ENCODE measurements around the gene DSCAML1.

DSCAML1 gene

GRCh38 chr11:117633186-117633754 is 163.7 kb downstream of the DSCAML1 start:
- no peak for DNase-seq (ENCODE audit: low spot score)

DNA sequence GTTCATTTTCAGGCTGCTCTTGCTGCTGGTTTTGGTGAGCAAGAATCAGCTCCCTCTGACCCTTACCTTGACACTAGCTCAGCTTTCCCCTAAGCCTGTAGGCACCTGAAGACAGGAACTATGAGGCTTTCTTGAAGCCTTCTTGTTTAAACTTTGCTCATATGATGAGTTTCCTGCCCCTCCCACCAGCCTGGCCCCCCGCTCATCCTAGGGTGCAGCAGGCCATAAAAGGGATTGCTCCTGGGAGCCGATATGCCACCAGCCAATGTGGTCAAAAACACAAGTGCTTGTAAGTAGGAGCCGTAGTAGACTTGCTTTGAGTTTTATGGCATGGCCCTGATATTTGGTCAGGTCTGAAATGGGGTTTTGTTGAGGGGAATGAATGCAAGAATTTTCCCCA is 164.7 kb downstream of the DSCAML1 start:
- no peak for DNase-seq (ENCODE audit: low spot score)

DNA sequence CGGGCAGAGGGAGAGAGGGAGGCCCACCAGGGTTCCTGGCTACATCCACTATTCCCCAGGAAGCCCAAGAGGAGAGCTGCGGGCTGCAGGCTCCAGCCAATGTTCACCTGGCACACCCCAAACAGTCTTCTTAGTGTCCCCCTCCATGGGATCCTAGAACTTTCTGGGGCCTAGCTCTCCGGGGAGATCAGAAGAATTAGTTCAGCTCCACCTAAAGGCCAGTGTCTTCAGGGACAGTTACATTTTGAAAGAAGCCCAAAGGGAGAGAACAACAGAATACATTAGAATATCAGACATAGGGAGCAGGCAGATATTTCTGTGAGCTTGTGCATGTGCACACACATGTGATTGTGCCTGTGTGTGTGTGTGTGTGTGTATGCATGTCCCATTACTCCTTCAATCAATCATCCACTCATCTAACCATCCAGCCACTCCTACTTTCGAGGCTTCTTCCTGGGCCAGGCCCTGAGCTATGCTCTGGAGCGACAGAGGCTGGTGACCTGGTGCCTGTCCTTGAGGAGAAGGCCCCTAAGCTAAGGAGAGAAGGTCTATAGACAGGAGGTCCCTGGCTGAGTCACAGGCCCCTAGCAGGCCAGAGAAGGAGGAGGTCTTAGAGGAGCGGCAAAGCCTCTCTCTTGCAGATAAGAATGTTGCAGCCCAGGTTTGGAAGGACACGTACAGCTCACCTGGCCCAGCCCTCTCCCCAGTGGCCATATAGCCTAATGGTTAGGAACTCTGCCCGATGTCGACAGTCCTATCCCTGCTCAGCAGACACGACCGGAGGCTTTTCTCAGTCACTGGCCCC is 165.5 kb downstream of the DSCAML1 start:
- DNase-seq (ENCODE audit: low spot score), result no peak

DNA sequence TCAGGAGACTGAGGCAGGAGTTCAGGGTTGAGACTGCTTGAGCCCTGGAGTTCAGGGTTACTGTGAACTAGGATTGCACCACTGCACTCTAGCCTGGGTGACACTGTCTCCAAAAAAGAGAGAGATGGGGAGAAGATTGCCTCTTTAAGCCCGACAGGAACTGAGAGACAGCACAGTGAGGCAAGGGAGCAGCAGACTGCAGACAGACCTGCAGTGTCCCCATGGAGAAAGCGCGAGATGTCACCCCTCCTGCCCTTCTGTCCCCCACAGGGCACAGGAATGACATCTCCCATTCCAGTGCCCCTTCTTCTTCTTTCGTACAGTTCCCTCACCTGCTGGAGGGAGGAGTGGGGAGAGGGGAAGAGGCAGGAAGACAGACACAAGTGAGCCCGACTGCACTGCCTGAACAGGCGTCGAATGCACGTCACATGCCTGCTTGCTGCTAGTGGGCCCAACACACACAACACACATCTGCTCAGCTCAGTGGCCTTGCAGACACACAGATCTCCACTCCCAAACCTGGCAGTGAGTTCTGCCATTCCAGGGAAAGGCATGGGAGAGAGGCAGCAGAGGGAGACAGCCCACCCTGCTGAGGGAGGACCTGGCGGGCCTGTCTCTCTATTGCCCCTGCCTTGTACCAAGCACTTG is 167.0 kb downstream of the DSCAML1 start:
- DNase-seq (ENCODE audit: low spot score), result no peak

GRCh38 chr11:117629146-117629545 is 167.9 kb downstream of the DSCAML1 start:
- no peak for DNase-seq (ENCODE audit: low spot score)

DNA sequence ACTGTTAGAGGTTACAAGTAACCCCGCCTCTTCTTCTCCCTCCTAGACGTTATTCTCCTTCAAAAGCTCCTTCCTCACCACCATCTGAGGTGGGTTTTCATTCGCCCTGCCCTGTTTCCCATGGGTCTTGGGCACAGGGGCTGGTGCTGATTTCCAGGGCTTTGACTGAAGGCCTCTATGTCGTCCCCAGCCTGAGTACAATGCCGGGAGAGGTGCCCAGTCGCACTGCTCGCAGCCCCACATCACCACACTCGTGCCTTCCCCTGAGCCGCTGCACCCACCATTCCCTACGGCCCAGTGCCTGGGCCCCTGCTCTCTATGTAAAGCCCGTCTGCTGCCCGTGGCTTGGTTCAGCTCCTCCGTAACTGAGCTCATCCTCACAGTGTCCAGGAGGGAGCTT is 169.8 kb downstream of the DSCAML1 start:
- no peak for DNase-seq (ENCODE audit: low spot score)

DNA sequence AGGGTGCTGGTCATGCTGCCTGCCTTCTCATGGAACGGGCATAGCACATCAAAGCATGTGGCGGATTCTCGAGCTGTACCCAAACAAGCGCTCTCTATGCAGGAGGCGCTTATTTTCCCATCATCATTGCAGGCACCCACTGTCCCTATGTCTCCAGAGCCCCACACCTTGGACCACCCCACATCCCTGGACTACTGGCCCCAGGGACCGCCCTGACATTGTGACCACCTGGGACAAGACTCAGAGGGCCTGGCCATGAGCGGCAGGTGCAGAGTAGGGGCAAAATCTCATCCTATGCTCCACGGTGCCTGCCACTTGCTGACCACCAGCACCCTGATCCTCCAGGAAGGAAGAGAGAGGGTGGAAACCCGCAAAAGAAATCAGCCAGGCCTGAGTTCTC is 170.4 kb downstream of the DSCAML1 start:
- no peak for DNase-seq (ENCODE audit: low spot score)

DNA sequence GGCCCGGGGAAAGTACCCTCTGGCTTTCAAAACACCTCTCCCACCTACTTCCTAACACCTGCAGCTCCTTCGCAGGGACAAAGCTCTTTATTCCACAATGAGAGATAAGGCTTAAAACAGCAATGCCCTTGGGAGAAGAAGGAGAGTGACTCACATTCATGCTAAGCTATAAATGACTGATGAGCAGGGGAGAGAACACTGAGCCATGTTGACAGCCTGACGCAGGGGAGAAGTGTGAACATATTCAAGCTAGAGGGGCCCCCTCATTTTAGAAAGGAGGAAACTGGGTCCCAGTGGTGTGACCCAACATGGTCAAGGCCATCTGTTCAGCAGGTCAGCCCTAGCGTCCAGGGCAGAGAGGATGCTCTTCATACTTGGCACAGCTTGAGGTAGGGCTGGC is 171.8 kb downstream of the DSCAML1 start:
- no peak for DNase-seq (ENCODE audit: low spot score)

DNA sequence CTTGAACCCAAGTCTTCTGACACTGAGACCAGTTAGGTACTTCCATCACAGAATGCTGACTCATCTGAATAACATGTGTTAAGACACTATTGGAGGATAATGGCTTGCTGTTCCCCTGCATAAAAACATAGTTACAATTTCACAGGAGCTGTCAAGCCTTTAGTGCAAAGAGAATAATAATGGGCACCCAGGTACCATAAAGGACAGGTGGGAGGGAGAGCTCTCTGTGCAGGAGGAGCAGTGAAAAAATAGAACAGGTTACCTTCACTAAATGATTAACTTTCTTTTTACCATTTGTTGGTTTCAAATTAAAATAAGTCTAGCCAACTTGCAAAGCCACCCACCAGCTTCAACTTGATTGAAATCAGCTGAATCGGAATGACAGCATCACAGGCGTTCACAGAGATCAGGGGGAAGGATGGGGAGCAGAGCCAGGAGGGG is 173.2 kb downstream of the DSCAML1 start:
- DNase-seq (ENCODE audit: low spot score), result no peak

DNA sequence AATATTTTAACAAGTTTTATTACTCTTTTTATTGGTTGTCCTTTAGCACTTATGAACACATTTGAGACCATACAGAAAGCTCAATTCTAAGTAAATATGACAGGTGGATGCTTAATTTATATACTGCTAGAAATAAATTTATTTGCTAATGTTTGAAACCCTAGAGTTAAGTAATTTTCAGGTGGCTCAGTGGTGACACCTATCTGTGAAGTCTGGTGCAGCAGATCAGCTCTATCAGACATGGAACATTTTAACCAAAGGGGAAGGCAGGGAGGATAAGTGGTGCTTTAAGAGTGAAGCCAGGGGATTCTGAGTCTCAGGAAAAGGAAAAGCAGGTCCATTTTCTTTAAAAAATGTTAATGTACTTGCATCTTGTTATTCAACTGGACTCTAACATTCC is 175.8 kb downstream of the DSCAML1 start:
- DNase-seq (ENCODE audit: low spot score), result no peak

GRCh38 chr11:117620659-117621058 is 176.4 kb downstream of the DSCAML1 start:
- DNase-seq (ENCODE audit: low spot score), result no peak

GRCh38 chr11:117620086-117620485 is 176.9 kb downstream of the DSCAML1 start:
- no peak for DNase-seq (ENCODE audit: low spot score)

DNA sequence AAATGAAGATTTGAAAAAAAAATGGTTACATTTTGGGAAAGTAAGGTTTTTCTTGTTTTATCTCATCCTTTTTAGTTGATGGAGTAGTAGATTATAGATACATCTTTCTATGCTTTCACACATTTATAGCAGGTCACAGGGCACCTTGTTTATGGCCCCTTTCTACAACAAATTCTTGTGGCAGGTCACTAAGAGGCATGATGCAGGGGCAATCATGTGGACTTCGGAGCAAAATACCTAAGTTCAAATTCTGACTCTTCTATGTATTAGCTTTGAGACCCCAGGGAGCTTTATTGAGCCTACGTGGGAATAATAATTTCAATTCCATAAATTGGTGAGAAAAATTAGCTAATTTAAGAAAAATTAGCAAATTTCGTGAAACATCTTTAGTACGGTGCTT is 177.4 kb downstream of the DSCAML1 start:
- no peak for DNase-seq (ENCODE audit: low spot score)

- no peak for DNase-seq (ENCODE audit: low spot score)
These were observed 178.0 kb downstream of the DSCAML1 start for GRCh38 chr11:117618982-117619355.

- DNase-seq (ENCODE audit: low spot score), result no peak
These were observed 178.6 kb downstream of the DSCAML1 start for GRCh38 chr11:117618302-117618981.

DNA sequence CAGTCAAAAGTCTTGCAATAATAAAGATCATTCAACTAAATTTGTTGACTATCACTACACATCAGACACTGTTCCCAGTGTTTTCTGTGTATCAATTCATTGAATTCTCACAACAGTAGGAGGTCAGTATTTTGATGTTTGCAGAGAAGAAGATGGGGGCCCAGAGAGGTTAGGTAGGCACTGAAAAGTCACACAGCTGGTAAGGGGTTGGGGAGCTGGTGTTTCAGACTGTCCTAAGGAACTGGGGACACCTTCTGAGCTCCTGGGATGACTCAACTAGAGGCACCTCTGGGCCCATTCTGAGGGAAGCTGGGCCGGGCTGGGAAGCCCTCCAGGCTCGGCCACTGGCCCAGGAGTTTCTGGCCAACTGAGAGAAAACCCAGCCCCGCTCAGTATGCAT is 180.0 kb downstream of the DSCAML1 start:
- no peak for DNase-seq (ENCODE audit: low spot score)

DNA sequence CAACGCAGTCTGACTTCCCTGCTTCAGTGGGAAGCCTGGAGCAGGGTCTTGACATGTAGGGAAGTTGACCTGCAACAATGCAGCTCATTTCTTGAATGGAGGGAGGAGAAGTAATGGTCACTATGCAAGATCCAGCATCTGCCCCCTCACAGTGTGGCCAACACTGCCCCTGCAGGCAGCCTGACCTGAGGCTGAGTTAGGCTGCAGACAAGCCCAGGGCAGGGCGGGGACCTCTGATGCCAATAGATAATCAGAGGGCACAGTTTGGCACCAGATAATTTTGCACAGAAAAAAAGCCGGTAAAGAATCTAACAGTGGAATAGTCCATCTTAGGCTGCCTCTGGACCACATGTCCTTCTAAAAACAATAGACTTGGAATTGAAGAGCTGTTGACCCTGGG is 182.3 kb downstream of the DSCAML1 start:
- DNase-seq (ENCODE audit: low spot score), result no peak

DNA sequence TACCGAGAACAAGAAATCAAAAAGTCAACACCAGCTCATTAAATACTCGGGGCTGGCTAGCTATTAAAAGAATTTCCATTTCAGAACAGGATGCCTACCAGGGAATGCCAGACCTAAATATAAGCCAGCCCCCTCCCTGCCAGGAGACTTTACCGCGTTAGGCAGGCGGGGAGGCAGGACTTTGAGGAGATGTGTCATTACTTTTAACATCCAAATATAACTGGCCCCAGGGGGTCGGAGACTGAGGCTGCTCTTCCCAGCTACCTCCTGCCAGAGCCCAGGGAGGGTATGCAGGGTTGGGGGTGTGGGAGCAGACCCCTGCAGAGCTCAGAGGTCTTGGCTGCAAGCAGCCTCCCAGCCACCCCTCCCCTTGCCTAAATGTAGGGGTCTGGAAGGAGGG is 183.5 kb downstream of the DSCAML1 start:
- no peak for DNase-seq (ENCODE audit: low spot score)

- DNase-seq (ENCODE audit: low spot score), result no peak
These were observed 184.8 kb downstream of the DSCAML1 start for GRCh38 chr11:117612177-117612576.

GRCh38 chr11:117610901-117611300 is 186.1 kb downstream of the DSCAML1 start:
- no peak for DNase-seq (ENCODE audit: low spot score)

GRCh38 chr11:117610045-117610444 is 187.0 kb downstream of the DSCAML1 start:
- no peak for DNase-seq (ENCODE audit: low spot score)

DNA sequence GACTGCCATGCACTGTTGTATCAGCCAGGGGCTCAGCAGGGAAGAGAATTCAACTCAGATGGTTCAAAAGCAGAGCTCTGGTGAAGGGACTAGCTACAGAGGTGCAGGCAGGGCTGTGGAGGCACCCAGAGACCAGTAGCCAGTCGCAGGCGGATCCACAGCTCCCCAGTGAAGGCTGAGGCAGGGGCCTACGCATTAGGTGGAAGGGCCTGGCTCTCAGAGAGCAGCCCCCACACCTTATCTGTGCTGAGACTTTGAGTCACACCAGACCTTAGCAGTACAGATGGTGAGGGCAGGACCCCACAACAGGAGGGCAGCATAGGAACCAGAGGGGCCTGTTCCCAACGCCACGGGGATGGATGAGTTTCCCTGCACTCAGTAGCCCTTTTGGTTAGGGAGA is 189.6 kb downstream of the DSCAML1 start:
- no peak for DNase-seq (ENCODE audit: low spot score)

- DNase-seq (ENCODE audit: low spot score), result no peak
These were observed 190.2 kb downstream of the DSCAML1 start for GRCh38 chr11:117606790-117607189.
